ENCODE measurements around the gene ABLIM3.

Gene ABLIM3

GRCh38 chr5:149156435-149157083 is 15.3 kb downstream of the ABLIM3 start:
- no peak for DNase-seq

- no peak for DNase-seq
Observed at GRCh38 chr5:149157330-149157729, 16.0 kb downstream of the ABLIM3 start.

GRCh38 chr5:149160291-149160787 is 19.0 kb downstream of the ABLIM3 start:
- DNase-seq = no peak

GRCh38 chr5:149161026-149161687 is 19.9 kb downstream of the ABLIM3 start:
- peak in 11 of 58 donors; percentile 2 to 36 (median 17) for DNase-seq

GRCh38 chr5:149161850-149162249 is 20.6 kb downstream of the ABLIM3 start:
- DNase-seq = no peak

GRCh38 chr5:149162401-149163084 is 21.2 kb downstream of the ABLIM3 start:
- DNase-seq = no peak

GRCh38 chr5:149164731-149165130 is 23.4 kb downstream of the ABLIM3 start:
- no peak for DNase-seq

- no peak for DNase-seq
Observed at GRCh38 chr5:149166128-149166527, 24.8 kb downstream of the ABLIM3 start.

GRCh38 chr5:149166591-149167100 is 25.4 kb downstream of the ABLIM3 start:
- no peak for DNase-seq

GRCh38 chr5:149168276-149168906 is 27.1 kb downstream of the ABLIM3 start:
- no peak for DNase-seq

- DNase-seq = no peak
Observed at GRCh38 chr5:149170299-149170698, 29.0 kb downstream of the ABLIM3 start.

GRCh38 chr5:149172261-149172660 is 31.0 kb downstream of the ABLIM3 start:
- no peak for DNase-seq

GRCh38 chr5:149172709-149173505 is 31.6 kb downstream of the ABLIM3 start:
- DNase-seq = no peak

- DNase-seq = no peak
Observed at GRCh38 chr5:149174847-149175234, 33.5 kb downstream of the ABLIM3 start.

GRCh38 chr5:149175346-149176105 is 34.2 kb downstream of the ABLIM3 start:
- DNase-seq = peak in 6 of 58 donors; percentile 8 to 29 (median 13)

GRCh38 chr5:149177339-149177843 is 36.1 kb downstream of the ABLIM3 start:
- no peak for DNase-seq

- no peak for DNase-seq
Observed at GRCh38 chr5:149177911-149178565, 36.7 kb downstream of the ABLIM3 start.

- DNase-seq = no peak
Observed at GRCh38 chr5:149181732-149182131, 40.4 kb downstream of the ABLIM3 start.

- DNase-seq = no peak
Observed at GRCh38 chr5:149182241-149182640, 40.9 kb downstream of the ABLIM3 start.

Measured in anterior cingulate cortex (tissue), 58 donors.